Measurements from ENCODE around the gene CLIC6. TPM values are rescaled to one million over a fixed set of nuclear protein-coding genes. Genes with fewer than 3 reads are reported as not detected.

Gene CLIC6
- total RNA-seq, 2 experiments from 2014 or later = not detected

DNA sequence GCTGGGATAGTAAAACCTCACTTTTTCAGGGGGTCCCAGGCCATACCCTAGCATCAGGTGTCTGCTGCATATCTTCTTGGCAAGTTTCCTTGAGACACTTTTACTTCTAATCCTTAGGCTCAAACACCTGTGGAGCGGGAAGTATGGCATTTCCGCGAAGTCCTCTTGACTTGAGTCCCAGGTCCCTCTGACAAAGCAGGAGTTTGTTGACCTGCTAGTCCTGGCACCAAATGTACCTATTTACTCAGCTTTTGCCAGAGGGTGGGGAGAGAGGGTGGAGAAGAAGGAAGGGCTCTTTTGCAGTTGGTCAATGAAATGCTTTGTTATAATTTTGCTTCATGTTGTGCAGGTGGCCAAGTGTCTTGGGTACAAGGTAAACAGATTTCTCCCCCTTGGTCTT, 59.7 kb downstream of the CLIC6 start:
- DNase-seq (ENCODE audit: low spot score) = no peak
- ChIA-PET CTCF (ENCODE audit: unreplicated experiment) (no interaction called here), POLR2A (no interaction called here)
- intact Hi-C loops (cut with micrococcal nuclease; ENCODE audit: unreplicated experiment) = no loop called here
- no peaks in the 10 kb centered on the region for H3K4me1 ChIP-seq (ENCODE audit: insufficient read depth, low read length, poor library complexity, severe bottlenecking)
- H3K79me2 ChIP-seq (ENCODE audit: insufficient read depth, low read depth, low read length) = no peaks in the 10 kb centered on the region
- H3K4me3 ChIP-seq (ENCODE audit: low read depth, low read length, poor library complexity, severe bottlenecking) = no peak overlapping the region
- H4K20me1 ChIP-seq (ENCODE audit: insufficient read depth, low read length) = no peaks in the 10 kb centered on the region
- no peaks in the 10 kb centered on the region for H3K36me3 ChIP-seq (ENCODE audit: insufficient read depth, low read length)
- H3K9me3 ChIP-seq (ENCODE audit: low read length) = no peaks in the 10 kb centered on the region
- no peak for TF ChIP-seq EZH2phosphoT487 (IDR thresholded peaks at IDR 0.05; ENCODE audit: borderline replicate concordance, low read depth, low read length)
- TF ChIP-seq, protein P1, sequence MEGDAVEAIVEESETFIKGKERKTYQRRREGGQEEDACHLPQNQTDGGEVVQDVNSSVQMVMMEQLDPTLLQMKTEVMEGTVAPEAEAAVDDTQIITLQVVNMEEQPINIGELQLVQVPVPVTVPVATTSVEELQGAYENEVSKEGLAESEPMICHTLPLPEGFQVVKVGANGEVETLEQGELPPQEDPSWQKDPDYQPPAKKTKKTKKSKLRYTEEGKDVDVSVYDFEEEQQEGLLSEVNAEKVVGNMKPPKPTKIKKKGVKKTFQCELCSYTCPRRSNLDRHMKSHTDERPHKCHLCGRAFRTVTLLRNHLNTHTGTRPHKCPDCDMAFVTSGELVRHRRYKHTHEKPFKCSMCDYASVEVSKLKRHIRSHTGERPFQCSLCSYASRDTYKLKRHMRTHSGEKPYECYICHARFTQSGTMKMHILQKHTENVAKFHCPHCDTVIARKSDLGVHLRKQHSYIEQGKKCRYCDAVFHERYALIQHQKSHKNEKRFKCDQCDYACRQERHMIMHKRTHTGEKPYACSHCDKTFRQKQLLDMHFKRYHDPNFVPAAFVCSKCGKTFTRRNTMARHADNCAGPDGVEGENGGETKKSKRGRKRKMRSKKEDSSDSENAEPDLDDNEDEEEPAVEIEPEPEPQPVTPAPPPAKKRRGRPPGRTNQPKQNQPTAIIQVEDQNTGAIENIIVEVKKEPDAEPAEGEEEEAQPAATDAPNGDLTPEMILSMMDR (conservative IDR thresholded peaks at IDR 0.05; ENCODE audit: low read length) = no peak
- no TSS peak for BruUV-seq (replicated peaks)
- H3K9me2 ChIP-seq (ENCODE audit: insufficient read depth, low read length) = no peaks in the 10 kb centered on the region
- no peak overlapping the region for H3K4me2 ChIP-seq (ENCODE audit: low read length)
- H3K27ac ChIP-seq (ENCODE audit: low read depth, low read length, poor library complexity, severe bottlenecking) = no peak overlapping the region
- no peak overlapping the region for H2AFZ ChIP-seq (ENCODE audit: low read length)

DNA sequence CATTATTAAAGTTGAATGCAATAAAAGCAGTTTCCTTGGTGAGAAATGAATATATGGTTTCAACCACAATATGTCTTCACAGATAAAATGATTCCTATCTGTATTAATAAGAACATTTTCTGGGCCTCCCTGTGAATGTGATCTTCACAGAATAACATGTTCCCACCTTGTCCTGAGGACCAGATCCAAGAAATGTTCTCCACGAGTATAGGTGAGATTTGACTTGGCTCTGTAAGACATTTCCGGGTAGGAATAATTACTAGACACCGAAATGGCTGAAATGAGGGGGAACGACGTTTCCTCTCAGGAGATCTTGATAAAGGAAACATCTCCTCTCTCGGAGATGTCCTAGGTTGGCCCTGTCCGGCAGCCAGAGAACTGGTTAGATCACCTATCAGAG, 61.4 kb downstream of the CLIC6 start:
- CTCF ChIA-PET (ENCODE audit: unreplicated experiment) = no interaction called here
- Histone ChIP-seq H4K20me1 (ENCODE audit: insufficient read depth, low read length) (no peaks in the 10 kb centered on the region), H3K4me2 (ENCODE audit: low read length) (no peak overlapping the region), H3K36me3 (ENCODE audit: insufficient read depth, low read length) (no peaks in the 10 kb centered on the region), H3K79me2 (ENCODE audit: insufficient read depth, low read depth, low read length) (no peaks in the 10 kb centered on the region), H2AFZ (ENCODE audit: low read length) (no peak overlapping the region), H3K27ac (ENCODE audit: low read depth, low read length, poor library complexity, severe bottlenecking) (no peak overlapping the region), H3K4me1 (ENCODE audit: insufficient read depth, low read length, poor library complexity, severe bottlenecking) (no peaks in the 10 kb centered on the region), H3K9me3 (ENCODE audit: low read length) (no peaks in the 10 kb centered on the region), H3K9me2 (ENCODE audit: insufficient read depth, low read length) (no peaks in the 10 kb centered on the region), H3K4me3 (ENCODE audit: low read depth, low read length, poor library complexity, severe bottlenecking) (no peak overlapping the region)
- DNase-seq (ENCODE audit: low spot score) = no peak
- no TSS peak for BruUV-seq (replicated peaks)
- intact Hi-C loops (cut with micrococcal nuclease; ENCODE audit: unreplicated experiment) = no loop called here
- TF ChIP-seq EZH2phosphoT487 (IDR thresholded peaks at IDR 0.05; ENCODE audit: borderline replicate concordance, low read depth, low read length) = no peak
- TF ChIP-seq, protein P1 (conservative IDR thresholded peaks at IDR 0.05; ENCODE audit: low read length) = no peak
- POLR2A ChIA-PET = no interaction called here

DNA sequence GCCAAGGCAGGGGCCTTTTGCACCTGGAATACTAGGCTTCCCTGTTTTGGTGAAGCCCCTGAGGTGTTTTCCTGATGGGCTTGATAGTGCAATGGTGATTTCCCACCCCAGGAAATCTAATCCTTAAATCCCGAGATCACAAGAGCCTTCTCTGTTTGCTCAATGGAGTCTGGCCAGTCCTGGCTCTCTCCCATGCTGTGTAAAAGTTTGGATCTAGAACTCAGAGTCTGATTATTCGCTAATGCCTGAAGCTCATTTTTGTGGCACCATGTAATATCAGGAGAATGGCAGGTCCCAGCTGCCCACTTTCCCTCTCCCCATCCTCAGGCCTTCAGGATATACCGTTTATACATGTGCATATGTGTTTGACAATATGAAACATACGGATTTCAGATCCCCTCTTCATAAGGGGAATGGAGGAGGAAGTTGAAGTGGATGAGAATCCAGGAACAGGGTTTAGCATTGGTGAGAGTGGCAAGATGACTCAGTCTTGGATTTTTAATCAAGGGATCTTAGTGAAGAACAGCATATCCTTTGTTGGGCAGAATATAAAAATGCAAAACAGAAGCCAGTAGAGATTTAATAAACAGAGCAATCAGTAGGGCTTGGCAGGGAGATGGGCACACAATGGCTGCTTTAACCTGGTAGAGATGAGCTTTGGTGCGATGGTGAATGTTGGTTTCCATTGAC, 62.1 kb downstream of the CLIC6 start:
- Histone ChIP-seq H3K4me1 (ENCODE audit: insufficient read depth, low read length, poor library complexity, severe bottlenecking) (no peaks in the 10 kb centered on the region), H3K79me2 (ENCODE audit: insufficient read depth, low read depth, low read length) (no peaks in the 10 kb centered on the region), H3K36me3 (ENCODE audit: insufficient read depth, low read length) (no peaks in the 10 kb centered on the region), H3K9me3 (ENCODE audit: low read length) (no peaks in the 10 kb centered on the region), H4K20me1 (ENCODE audit: insufficient read depth, low read length) (no peaks in the 10 kb centered on the region), H3K4me2 (ENCODE audit: low read length) (no peak overlapping the region), H2AFZ (ENCODE audit: low read length) (no peak overlapping the region), H3K4me3 (ENCODE audit: low read depth, low read length, poor library complexity, severe bottlenecking) (no peak overlapping the region), H3K27ac (ENCODE audit: low read depth, low read length, poor library complexity, severe bottlenecking) (no peak overlapping the region), H3K9me2 (ENCODE audit: insufficient read depth, low read length) (no peaks in the 10 kb centered on the region)
- intact Hi-C loops (cut with micrococcal nuclease; ENCODE audit: unreplicated experiment) = no loop called here
- ChIA-PET POLR2A (no interaction called here), CTCF (ENCODE audit: unreplicated experiment) (no interaction called here)
- TF ChIP-seq, protein P1 (conservative IDR thresholded peaks at IDR 0.05; ENCODE audit: low read length) = no peak
- TF ChIP-seq EZH2phosphoT487 (IDR thresholded peaks at IDR 0.05; ENCODE audit: borderline replicate concordance, low read depth, low read length) = no peak
- no peak for DNase-seq (ENCODE audit: low spot score)
- no TSS peak for BruUV-seq (replicated peaks)

Data from OCI-LY7 (cell line).